IMR-90 (cell line): ENCODE data around the gene YAF2. TPM values are rescaled to one million over a fixed set of nuclear protein-coding genes. Genes with fewer than 3 reads are reported as not detected.

Experiments
- ATAC-seq: fragments of 200-7000 bp; cut with Tn5 transposase; 2 replicates; pipeline ENCODE4 v1.9.1; 2020; ENCODE audit warnings: low read depth, mild to moderate bottlenecking, moderate library complexity
- BruUV-seq: library from RNA; stranded (reverse); fragments of 400-500 nt; replicated peaks from 2 replicates; lab custom pipeline; 2021; lab: Mats Ljungman, UMichigan
- CTCF ChIA-PET: fragments of 300-600 bp; formaldehyde crosslinking; extraction: SDS; loops from one replicate; lab custom pipeline; 2021; ENCODE audit warnings: antibody characterized with exemption; lab: Yijun Ruan, JAX
- POLR2A ChIA-PET: fragments of 300-600 bp; sonication (Branson Sonifier 250); formaldehyde crosslinking; loops from one replicate; lab custom pipeline; 2022; ENCODE audit warnings: antibody characterized with exemption; ENCODE audit not compliant: unreplicated experiment; lab: Charles Lee
- DNase-seq: peaks from one replicate; pipeline ENCODE4 v3.0.0; 2013
- H2AFZ ChIP-seq: replicated peaks from 2 replicates; pipeline ENCODE3; 2013; ENCODE audit warnings: low read length, mild to moderate bottlenecking; ENCODE audit not compliant: poor library complexity
- H2AK5ac ChIP-seq: 2 replicates; pipeline ENCODE4 v1.6.1; 2013; ENCODE audit warnings: low read depth, low read length, inconsistent platforms
- H2AK9ac ChIP-seq: replicated peaks from 2 replicates; pipeline ENCODE3; 2013; ENCODE audit warnings: mild to moderate bottlenecking, low read depth, low read length, moderate library complexity; ENCODE audit not compliant: poor library complexity
- H2BK120ac ChIP-seq: 2 replicates; pipeline ENCODE4 v1.6.1; 2013; ENCODE audit warnings: low read depth, low read length, inconsistent platforms
- H2BK15ac ChIP-seq: 3 replicates; pipeline ENCODE4 v1.6.1; 2013; ENCODE audit warnings: low read depth, low read length, inconsistent platforms
- H2BK20ac ChIP-seq: 2 replicates; pipeline ENCODE4 v1.6.1; 2013; ENCODE audit warnings: low read depth, mild to moderate bottlenecking, inconsistent platforms, low read length, moderate library complexity
- H2BK5ac ChIP-seq: 2 replicates; pipeline ENCODE4 v1.6.1; 2013; ENCODE audit warnings: mild to moderate bottlenecking, low read depth, low read length, inconsistent platforms; ENCODE audit not compliant: poor library complexity, severe bottlenecking
- H3K14ac ChIP-seq: replicated peaks from 2 replicates; pipeline ENCODE4 v1.6.1; 2013; ENCODE audit warnings: low read depth, low read length, inconsistent platforms
- H3K18ac ChIP-seq: 2 replicates; pipeline ENCODE4 v1.6.1; 2013; ENCODE audit warnings: low read depth, low read length, control low read depth
- H3K23ac ChIP-seq: 2 replicates; pipeline ENCODE4 v1.6.1; 2013; ENCODE audit warnings: low read depth, low read length, inconsistent platforms
- H3K27ac ChIP-seq: 2 replicates; pipeline ENCODE4 v1.5.1; 2013; ENCODE audit warnings: mild to moderate bottlenecking, control low read depth, low read length; ENCODE audit not compliant: insufficient read depth
- H3K27me3 ChIP-seq: 2 replicates; pipeline ENCODE4 v1.6.1; 2013; ENCODE audit warnings: low read length; ENCODE audit not compliant: control insufficient read depth, insufficient read depth
- H3K36me3 ChIP-seq: 2 replicates; pipeline ENCODE4 v1.6.1; 2013; ENCODE audit warnings: low read length, mixed read lengths; ENCODE audit not compliant: control insufficient read depth, insufficient read depth
- H3K4ac ChIP-seq: 2 replicates; pipeline ENCODE4 v1.6.1; 2013; ENCODE audit warnings: low read depth, low read length, inconsistent platforms
- H3K4me1 ChIP-seq: 2 replicates; pipeline ENCODE4 v1.6.1; 2013; ENCODE audit warnings: low read length, mixed read lengths; ENCODE audit not compliant: control insufficient read depth, insufficient read depth
- H3K4me2 ChIP-seq: 2 replicates; pipeline ENCODE4 v1.6.1; 2013; ENCODE audit warnings: low read depth, mild to moderate bottlenecking, control low read depth, low read length, moderate library complexity
- H3K4me3 ChIP-seq: 2 replicates; pipeline ENCODE4 v1.5.1; 2013; ENCODE audit warnings: low read depth, mild to moderate bottlenecking, control low read depth, low read length, moderate library complexity; ENCODE audit not compliant: insufficient read depth
- H3K56ac ChIP-seq: 2 replicates; pipeline ENCODE4 v1.6.1; 2013; ENCODE audit warnings: low read length, inconsistent platforms; ENCODE audit not compliant: insufficient read depth; ENCODE audit errors: extremely low read depth
- H3K79me1 ChIP-seq, 2 experiments: 2 replicates each; pipeline ENCODE4 v1.6.1; 2013; ENCODE audit warnings: low read length in 2 of 2, inconsistent platforms in 1 of 2, low read depth in 1 of 2
- H3K9ac ChIP-seq: 2 replicates; pipeline ENCODE4 v1.6.1; 2013; ENCODE audit warnings: low read depth, low read length, control low read depth
- H3K9me1 ChIP-seq: 2 replicates; pipeline ENCODE4 v1.6.1; 2013; ENCODE audit warnings: low read length, inconsistent platforms; ENCODE audit not compliant: insufficient read depth
- H3K9me3 ChIP-seq: 2 replicates; pipeline ENCODE4 v1.6.1; 2013; ENCODE audit warnings: low read length; ENCODE audit not compliant: control insufficient read depth, insufficient read depth
- H4K20me1 ChIP-seq: 2 replicates; pipeline ENCODE4 v1.6.1; 2013; ENCODE audit warnings: low read length, inconsistent platforms; ENCODE audit not compliant: insufficient read depth
- H4K5ac ChIP-seq: 2 replicates; pipeline ENCODE4 v1.6.1; 2013; ENCODE audit warnings: mild to moderate bottlenecking, low read depth, low read length, control low read depth
- H4K8ac ChIP-seq, 2 experiments: 2 replicates each; pipeline ENCODE4 v1.6.1; 2013; ENCODE audit warnings: low read depth in 2 of 2, low read length in 2 of 2, control low read depth in 1 of 2, inconsistent platforms in 1 of 2
- H4K91ac ChIP-seq: 2 replicates; pipeline ENCODE4 v1.6.1; 2013; ENCODE audit warnings: low read depth, low read length, inconsistent platforms; ENCODE audit not compliant: insufficient read depth
- CEBPB ChIP-seq: IDR thresholded peaks from 2 replicates; pipeline ENCODE4 v1.6.1; 2012; ENCODE audit warnings: low read depth, low read length, improper control_type of control experiment
- CHD1 ChIP-seq: IDR thresholded peaks from 2 replicates; pipeline ENCODE4 v1.6.1; 2012; ENCODE audit warnings: low read depth, low read length, improper control_type of control experiment
- MAZ ChIP-seq: IDR thresholded peaks from 2 replicates; pipeline ENCODE4 v1.6.1; 2012; ENCODE audit warnings: low read depth, mild to moderate bottlenecking, low read length, improper control_type of control experiment, moderate library complexity, borderline replicate concordance
- NFE2L2 ChIP-seq: fragments of 150-350 bp; IDR thresholded peaks from 2 replicates; pipeline ENCODE4 v1.6.1; 2016; ENCODE audit warnings: low read depth, mild to moderate bottlenecking, low read length
- POLR2A ChIP-seq: IDR thresholded peaks from 2 replicates; pipeline ENCODE4 v1.6.1; 2012; ENCODE audit warnings: mild to moderate bottlenecking, low read depth, low read length
- USF2 ChIP-seq: fragments of 150-350 bp; IDR thresholded peaks from 2 replicates; pipeline ENCODE4 v1.6.1; 2017; ENCODE audit warnings: mild to moderate bottlenecking, antibody characterized with exemption, low read length, low read depth
- dilution Hi-C: fragments of 300-500 bp; cut with HindIII; formaldehyde crosslinking; loops from one replicate; pipeline ENCODE4 v1.14.3; 2018; ENCODE audit warnings: low sequenced_read_pairs; ENCODE audit not compliant: unreplicated experiment
- in situ Hi-C: fragments of 300-500 bp; cut with MboI; formaldehyde crosslinking; loops from 3 replicates; pipeline ENCODE4 v1.14.3; 2019; ENCODE audit warnings: low sequenced_read_pairs, inconsistent platforms, mixed read lengths
- intact Hi-C: fragments of 100-400 bp; cut with micrococcal nuclease; formaldehyde crosslinking; loops from 2 replicates; pipeline ENCODE4 v1.10.0; 2022
- polyA plus RNA-seq, 3 experiments: library from polyadenylated mRNA; depleted of rRNA; stranded (reverse); fragments of >200 nt; gene quantifications; 2 replicates each; pipeline ENCODE4 v1.2.3, GENCODE V29; 2012; ENCODE audit warnings: low replicate concordance in 1 of 3
- total RNA-seq: library from RNA; depleted of rRNA; stranded (reverse); fragments of >200 nt; gene quantifications from 2 replicates; pipeline ENCODE4 v1.2.3, GENCODE V29; 2012

YAF2 gene
- total and polyA plus RNA-seq, 2 of the 4 experiments (the other 2 are of a cell fraction), result 7.9 to 14.2 TPM

DNA sequence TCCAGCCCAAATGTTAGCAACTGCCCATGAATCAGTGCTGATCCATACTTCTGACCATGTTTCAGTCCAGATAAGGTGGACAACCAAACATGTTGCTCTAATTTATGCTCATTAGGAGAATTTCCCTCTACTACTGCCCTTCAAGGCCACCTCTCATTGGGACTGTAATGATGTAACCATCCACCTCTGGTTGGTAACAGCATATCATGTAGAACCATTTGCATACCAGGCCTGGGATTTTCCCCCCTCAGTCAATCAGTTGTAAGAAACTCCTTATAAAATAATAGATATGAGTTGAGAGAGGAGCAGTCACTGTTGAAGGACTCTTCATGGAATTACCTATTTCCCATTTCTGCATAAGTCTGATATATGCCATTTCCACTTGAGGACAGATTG, 17.8 kb upstream of the YAF2 start:
- dilution Hi-C loops (no loop called here), in situ Hi-C loops (no loop called here), intact Hi-C loops (no loop called here)
- Histone ChIP-seq H3K14ac (no peak overlapping the region), H4K91ac (no peak overlapping the region), H3K36me3 (no peaks in the 10 kb centered on the region), H3K9ac (no peak overlapping the region), H2BK120ac (no peak overlapping the region), H2AFZ (no peak overlapping the region), H4K8ac (no peak overlapping the region), H2BK20ac (no peak overlapping the region), H3K9me3 (no peaks in the 10 kb centered on the region), H3K23ac (no peak overlapping the region), H3K4me1 (no peaks in the 10 kb centered on the region), H3K4me2 (no peak overlapping the region), H3K4ac (no peak overlapping the region), H3K27ac (no peak overlapping the region), H4K20me1 (no peaks in the 10 kb centered on the region), H2AK5ac (no peak overlapping the region), H3K27me3 (no peaks in the 10 kb centered on the region), H3K79me1 (no peaks in the 10 kb centered on the region), H3K4me3 (no peak overlapping the region), H4K5ac (no peak overlapping the region), H3K56ac (no peak overlapping the region), H2AK9ac (no peak overlapping the region), H2BK15ac (no peak overlapping the region), H3K18ac (no peak overlapping the region), H2BK5ac (no peak overlapping the region), H3K9me1 (no peaks in the 10 kb centered on the region)
- ChIA-PET POLR2A (no interaction called here), CTCF (no interaction called here)
- ATAC-seq, result no peak
- no peak for DNase-seq
- BruUV-seq, result no TSS peak
- TF ChIP-seq USF2, result no peak
- no peak for TF ChIP-seq MAZ
- TF ChIP-seq NFE2L2, result no peak
- no peak for TF ChIP-seq CEBPB
- no peak for TF ChIP-seq CHD1
- no peak for TF ChIP-seq POLR2A
